HT1080 (cell line): ENCODE results near the gene FNDC3A. TPM values are rescaled to one million over a fixed set of nuclear protein-coding genes. Genes with fewer than 3 reads are reported as not detected.
"Not testable (repeated sequence)": the region's sequence is repeated elsewhere in the genome, so short reads cannot be mapped to it uniquely, and the experiment has no call there.

Source experiments
- DNase-seq: peaks from one replicate; pipeline ENCODE4 v3.0.0-alpha.2; 2015; ENCODE audit warnings: low read depth
- total RNA-seq: library from RNA; depleted of rRNA; stranded (reverse); fragments of >200 nt; shearing (Covaris generic); gene quantifications from 2 replicates; pipeline ENCODE4 v1.2.3, GENCODE V29; 2014

The FNDC3A gene
- total RNA-seq, 1 experiment from 2014 or later: 23.7 TPM

DNA sequence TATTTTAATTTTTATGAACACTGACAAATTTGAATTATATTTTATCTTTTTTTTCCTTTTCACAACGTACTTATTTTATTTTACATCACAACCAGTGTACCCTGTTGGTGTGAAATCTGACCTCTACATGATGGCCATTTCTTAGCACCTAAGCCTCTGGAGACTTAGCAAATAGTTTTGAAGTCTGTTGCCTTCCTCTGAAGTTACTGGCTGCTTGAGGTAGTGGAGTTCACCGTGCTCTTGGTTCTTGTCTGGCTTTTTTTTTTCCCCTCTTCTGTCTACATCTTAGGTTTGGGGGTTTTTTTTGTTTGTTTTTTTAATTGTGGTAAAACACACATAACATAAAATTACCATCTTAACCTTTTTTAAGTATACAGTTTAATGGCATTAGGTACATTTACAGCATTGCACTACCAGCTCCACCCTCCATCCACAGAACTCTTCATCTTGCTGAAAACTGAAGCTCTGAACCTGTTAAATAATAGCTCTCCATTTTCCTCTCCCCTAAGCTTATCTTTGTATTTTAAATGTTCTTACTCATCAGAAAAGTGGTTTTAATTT is 150.3 kb downstream of the FNDC3A start:
- no peak for DNase-seq

DNA sequence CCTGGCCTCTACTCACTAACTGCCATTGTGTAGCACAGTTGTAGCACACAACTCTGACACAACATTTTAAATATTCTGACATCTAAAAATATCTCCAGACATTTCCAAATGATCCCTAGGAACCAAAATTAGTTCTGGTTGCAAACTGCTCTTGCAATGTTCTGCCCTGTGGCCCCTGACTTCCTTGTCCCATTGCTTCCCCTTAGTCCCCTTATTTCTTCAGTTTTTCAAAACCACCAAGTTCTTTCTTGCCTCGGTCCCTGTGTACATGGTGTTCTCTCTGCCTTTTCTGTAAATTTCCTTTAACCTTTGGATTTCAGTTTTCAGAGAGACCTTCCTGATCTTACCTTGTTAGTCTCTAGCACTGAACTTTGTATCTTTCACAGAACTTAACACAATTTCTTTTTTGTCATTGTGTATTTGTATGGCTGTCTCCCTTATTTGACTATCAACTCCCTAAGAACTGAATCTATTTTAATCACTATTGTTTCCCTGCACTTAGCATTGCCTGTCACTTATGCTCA is 156.8 kb downstream of the FNDC3A start:
- no peak for DNase-seq

DNA sequence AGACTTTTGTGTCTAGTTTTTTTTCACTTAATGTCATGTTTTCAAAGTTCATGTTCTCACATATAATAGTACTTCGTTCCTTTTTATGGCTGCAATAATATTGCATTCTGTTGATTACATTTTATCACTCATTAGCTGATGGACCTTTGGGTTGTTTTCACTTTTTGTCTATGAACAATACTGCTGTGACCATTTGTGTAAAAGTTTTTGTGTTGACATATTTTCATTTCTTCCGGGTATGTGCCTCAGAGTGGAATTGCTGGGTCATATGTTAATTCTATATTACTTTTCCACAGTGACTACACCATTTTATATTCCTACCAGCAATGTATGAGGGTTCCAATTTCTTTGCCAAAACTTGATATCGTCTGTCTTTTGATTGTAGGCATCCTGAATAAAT is 158.6 kb downstream of the FNDC3A start:
- no peak for DNase-seq

GRCh38 chr13:49137138-49137643 is 161.5 kb downstream of the FNDC3A start:
- not testable (repeated sequence) for DNase-seq

- DNase-seq: no peak
Observed at GRCh38 chr13:49140910-49141611, 165.3 kb downstream of the FNDC3A start.

- peak; percentile 69 for DNase-seq
Observed at GRCh38 chr13:49146950-49147355, 171.2 kb downstream of the FNDC3A start.

GRCh38 chr13:49148405-49148804 is 172.7 kb downstream of the FNDC3A start:
- DNase-seq: no peak

DNA sequence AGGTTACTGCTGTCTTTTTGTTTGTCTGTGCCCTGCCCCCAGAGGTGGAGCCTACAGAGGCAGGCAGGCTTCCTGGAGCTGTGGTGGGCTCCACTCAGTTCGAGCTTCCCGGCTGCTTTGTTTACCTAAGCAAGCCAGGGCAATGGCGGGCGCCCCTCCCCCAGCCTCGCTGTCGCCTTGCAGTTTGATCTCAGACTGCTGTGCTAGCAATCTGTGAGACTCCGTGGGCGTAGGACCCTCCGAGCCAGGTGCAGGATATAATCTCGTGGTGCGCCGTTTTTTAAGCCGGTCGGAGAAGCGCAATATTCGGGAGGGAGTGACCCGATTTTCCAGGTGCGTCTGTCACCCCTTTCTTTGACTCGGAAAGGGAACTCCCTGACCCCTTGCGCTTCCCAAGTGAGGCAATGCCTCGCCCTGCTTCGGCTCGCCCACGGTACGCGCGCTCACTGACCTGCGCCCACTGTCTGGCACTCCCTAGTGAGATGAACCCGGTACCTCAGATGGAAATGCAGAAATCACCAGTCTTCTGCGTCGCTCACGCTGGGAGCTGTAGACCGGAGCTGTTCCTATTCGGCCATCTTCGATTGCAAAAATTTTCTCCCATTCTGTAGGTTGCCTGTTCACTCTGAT is 182.4 kb downstream of the FNDC3A start:
- not testable (repeated sequence) for DNase-seq

DNA sequence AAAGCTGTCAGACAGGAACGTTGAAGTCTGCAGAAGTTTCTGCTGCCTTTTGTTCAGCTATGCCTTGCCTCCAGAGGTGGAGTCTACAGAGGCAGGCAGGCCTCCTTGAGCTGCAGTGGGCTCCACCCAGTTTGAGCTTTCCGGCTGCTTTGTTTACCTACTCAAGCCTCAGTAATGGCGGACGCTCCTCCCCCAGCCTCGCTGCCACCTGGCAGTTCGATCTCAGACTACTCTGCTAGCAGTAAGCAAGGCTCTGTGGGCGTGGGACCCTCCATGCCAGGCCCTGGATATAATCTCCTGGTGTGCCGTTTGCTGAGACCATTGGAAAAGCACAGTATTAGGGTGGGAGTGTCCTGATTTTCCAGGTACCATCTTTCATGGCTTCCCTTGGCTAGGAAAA is 187.4 kb downstream of the FNDC3A start:
- DNase-seq: not testable (repeated sequence)

GRCh38 chr13:49164712-49165111 is 189.0 kb downstream of the FNDC3A start:
- no peak for DNase-seq

- DNase-seq: no peak
Observed at GRCh38 chr13:49165798-49166752, 190.4 kb downstream of the FNDC3A start.

DNA sequence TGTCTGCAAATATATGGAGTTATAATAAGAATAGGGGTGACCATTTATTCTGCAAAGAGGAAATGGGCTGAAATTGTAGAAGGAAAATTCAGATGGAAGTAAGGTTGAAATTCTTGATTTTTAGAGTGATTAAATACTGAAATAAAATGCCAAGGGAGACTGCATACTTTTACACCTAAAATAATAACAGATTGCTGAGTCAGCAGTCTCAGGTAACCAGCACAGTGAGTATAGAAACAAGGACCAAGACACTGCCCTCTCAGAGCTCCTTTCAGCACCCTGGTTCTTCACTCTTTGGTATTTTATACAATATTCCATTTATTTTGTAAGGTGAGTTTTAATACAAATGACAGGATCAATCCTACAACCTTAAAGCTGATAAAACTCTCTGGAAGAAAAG is 195.6 kb downstream of the FNDC3A start:
- no peak for DNase-seq

GRCh38 chr13:49183672-49184325 is 208.1 kb downstream of the FNDC3A start:
- peak; percentile 29 for DNase-seq

GRCh38 chr13:49184621-49185020 is 208.9 kb downstream of the FNDC3A start:
- no peak for DNase-seq

- peak; percentile 34 for DNase-seq
Observed at GRCh38 chr13:49185264-49185663, 209.6 kb downstream of the FNDC3A start.

DNA sequence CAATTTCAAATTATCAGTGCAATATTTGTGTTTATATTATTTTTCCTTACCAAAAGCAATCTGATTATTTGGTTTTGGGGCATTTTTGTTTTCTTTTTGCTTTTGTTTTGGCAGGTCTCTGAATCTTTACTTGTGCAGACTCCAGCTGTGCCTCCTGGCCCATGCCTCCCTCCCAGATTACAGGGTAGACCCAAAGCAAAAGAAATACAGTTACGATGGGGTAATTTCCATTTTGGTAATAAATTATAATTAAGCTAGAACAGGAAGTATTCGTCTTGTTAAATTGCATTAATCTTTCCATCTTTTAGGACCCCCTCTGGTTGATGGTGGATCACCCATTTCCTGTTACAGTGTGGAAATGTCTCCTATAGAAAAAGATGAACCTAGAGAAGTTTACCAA is 215.2 kb downstream of the FNDC3A start:
- no peak for DNase-seq

DNA sequence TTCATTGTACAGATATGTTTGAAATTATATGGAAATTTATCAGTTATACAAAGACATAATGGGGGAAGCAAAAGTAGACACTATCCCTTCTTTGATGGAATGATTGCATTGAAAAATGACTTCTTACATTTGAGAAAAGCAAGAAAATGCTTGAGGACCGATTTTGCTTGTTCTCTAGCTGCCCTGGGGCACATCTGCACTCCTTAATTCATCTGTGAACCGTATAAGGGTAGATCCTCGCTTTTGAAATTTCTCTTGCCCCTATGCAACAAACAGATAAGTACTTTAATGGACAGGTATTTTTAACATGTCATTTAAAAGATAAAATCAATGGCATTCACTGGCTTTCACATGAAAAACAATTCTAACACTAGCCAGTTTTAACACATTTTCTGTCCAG is 230.9 kb downstream of the FNDC3A start:
- DNase-seq: no peak

GRCh38 chr13:49208619-49209018 is 232.9 kb downstream of the FNDC3A start:
- no peak for DNase-seq

- DNase-seq: no peak
Observed at GRCh38 chr13:49210114-49210513, 234.4 kb downstream of the FNDC3A start.

DNA sequence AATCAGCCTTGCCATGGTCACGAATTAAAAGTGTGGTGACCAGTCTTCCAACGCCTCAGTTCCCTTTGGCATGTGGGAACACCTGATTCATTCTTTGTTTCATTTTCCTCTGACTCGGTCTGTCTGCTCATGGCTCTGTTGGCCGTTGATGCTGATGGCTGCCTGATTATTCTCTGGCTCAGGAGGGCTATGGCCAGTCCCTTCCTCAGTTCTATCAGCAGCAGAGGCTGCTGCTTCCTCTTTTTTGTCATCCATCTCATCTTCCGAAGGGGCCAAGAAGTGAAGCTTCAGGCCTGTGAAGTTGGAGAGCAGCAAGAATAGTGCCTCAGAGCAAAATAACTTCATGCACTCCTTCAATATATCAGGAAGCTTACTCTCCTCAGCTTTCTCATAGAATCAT is 235.0 kb downstream of the FNDC3A start:
- no peak for DNase-seq

DNA sequence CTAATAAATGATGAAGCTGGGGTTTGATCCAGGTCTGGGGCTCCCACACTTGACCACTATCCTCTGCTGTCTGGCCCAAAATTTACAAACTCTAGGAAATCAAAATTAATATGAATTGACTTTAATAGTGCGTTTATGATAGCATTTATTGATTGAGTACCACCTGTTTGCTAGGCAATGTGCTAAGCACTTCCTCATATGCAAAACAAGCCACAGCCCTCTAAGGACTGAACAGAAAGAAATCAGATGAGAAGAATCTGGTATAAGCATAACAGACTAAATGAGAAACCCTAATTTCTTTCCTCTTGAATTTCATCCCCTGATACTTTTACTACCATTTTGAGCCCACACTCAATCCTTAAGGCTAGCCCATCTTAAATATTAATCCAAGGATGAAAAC is 237.8 kb downstream of the FNDC3A start:
- DNase-seq: no peak
